HS-27A (cell line): ENCODE data around the gene PSMF1.

Source experiments
- DNase-seq: peaks from one replicate; pipeline ENCODE4 v3.0.0-alpha.2; 2012; ENCODE audit warnings: low read depth, missing footprints

PSMF1 gene

GRCh38 chr20:1164871-1165270, 46.5 kb downstream of the PSMF1 start:
- no peak for DNase-seq

DNA sequence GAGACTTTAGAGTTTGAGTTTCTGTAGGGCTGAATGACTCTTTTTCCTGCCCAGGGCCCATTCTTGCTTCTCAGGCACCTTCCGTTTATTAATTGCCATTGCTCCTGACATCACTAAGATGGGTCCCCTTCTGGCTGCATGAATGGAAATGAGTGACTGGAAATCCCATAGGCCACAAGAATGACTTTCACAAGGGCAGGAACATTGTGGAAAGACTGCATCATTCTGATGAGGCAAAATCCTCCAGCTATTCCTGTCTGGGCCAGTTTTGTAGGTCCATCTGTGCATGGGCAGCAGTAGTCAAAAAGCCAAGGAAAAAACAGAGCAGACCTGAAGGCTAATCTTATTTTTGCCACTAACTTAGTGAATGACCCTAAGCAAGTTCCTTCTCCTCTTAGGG, 47.1 kb downstream of the PSMF1 start:
- DNase-seq = no peak

GRCh38 chr20:1165941-1166340, 47.5 kb downstream of the PSMF1 start:
- DNase-seq = no peak

DNA sequence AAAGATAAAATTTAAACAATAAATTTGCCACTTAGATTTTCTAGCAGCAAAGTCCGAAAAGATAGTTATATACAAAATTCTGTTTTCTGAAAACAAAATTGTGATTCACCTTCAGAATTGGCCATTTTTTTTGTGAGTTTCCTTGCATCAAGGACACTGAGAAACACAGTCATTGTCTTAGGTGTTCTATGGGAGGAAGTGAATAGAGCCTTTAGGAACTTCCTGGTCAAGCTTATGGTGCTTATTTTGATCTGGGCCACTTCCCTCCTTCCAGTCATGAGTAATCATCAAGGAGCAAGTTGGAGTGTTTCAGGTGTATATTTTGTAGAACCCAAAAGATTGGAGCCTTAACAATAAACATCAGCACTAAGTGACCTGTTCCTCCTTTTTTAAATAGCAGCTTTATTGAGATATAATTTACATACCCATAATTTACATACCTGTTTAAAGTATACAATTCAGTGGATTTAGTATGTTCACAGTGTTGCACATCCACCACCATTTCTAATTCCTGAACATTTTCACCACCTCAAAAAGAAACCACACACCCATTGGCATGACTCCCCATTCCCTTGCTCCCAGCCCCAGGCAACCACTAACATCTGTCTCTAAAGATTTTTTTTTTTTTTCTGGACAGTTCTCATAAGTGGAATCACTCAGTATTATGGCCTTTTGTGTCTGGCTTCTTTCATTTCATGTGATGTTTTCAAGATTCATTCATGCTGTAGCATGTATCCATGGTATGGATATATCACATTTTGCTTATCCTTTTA, 48.7 kb downstream of the PSMF1 start:
- no peak for DNase-seq

DNA sequence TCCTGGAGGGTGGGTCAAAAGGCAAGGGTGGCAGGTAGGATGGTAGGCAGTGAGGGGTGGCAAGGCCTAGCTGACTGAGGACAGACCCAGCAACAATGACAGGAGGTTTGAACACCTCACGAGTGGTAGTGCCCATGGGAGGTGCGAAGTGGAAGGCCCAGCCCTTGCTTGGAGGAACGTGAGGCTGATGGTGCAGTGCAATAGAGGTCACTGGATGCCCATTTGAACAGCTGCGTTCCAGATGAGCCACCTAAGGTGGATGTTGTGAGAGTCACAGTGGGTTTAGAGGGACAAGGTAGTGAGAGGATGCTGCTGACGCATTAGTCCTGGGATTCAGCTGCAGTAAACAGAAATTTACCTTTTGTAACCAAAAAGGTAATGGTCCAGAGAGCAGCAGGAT, 50.8 kb downstream of the PSMF1 start:
- DNase-seq = no peak

DNA sequence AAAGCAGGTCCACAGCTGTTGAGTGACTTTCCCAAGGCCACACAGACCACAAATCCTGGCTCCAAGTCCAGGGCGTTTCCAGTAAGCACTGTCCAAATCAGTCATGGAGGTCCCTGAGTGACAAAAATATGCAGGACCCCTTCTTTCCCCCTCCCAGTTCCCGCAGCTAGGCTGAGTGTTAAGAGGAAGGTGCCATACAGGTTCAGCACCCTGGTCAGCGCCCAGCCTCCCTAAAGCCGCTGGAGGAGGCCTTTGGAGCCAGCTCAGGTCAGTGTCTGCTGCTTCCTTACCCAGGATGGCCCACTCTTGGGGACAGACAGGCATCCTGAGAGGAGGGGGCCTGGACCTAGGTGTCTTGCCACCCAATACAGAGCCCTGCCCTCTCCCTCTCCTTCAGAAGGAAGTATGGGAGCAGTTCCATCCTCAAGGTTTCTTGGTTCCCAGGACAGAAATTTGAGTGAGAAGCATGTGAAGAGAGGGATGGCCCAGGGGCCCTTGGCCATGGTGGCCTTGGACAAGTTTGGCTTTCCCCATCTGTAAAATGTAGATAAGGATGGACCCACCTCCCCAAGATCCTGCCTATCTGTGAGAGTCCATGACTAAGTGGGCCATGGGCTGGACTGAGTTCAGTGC, 53.2 kb downstream of the PSMF1 start:
- no peak for DNase-seq

DNA sequence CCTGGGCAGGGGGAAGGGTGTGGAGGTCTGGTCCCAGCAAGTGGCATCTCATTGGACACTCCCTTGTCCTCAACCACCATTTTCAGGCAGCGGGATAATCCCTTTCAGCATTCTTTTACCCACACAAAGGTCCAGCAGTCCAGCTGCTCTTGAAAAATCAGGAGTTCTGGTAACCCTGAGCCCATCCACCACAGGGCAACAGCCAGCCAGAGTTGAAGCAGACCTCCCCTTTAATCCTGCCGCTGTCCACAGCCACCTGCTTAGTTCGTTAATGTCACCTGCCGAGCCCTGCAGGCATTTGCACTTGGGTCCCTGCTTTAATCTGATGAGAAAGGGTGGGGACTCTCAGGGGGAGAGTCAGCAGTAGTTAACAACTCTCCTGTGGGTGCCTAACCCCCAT, 55.3 kb downstream of the PSMF1 start:
- DNase-seq = no peak

DNA sequence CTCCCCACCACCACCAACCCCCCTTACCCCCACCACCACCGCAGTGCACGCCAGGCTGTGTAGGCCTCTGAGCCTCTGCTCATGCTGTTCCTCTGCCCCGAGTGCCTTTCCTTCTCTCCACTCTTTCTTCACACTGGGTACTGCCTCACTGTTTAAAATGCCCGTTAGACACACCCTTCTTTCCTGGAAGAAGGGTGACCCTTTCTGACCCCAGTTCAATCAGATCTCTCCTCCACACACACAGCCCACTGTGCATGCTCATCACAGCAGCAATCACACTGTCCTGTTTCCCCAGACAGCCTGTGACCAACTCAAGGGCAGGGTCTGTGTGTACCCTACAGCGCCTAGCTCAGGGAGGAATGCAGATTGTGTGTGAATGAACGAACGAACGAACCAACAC, 56.4 kb downstream of the PSMF1 start:
- no peak for DNase-seq

- DNase-seq = no peak
Measured at GRCh38 chr20:1177680-1178079, 59.3 kb downstream of the PSMF1 start.

DNA sequence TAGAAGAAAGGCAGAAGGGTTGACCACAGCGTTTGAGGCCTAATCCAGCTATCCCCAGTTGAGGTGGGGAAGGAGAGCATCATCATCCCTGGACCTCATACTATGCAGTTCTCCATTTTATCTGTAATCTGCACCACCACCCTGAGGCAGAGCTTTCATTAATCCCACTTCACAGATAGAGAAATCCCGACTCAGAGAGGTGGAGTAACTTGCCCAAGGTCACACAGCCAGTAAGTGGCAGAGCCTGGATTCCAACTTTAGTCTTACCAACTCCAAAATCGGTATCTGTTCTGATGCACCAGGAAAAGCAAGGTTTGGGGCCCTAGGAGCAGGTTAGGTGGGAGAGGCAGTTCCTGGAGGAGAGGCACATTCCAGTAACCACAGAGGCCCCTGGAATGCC, 59.7 kb downstream of the PSMF1 start:
- no peak for DNase-seq

DNA sequence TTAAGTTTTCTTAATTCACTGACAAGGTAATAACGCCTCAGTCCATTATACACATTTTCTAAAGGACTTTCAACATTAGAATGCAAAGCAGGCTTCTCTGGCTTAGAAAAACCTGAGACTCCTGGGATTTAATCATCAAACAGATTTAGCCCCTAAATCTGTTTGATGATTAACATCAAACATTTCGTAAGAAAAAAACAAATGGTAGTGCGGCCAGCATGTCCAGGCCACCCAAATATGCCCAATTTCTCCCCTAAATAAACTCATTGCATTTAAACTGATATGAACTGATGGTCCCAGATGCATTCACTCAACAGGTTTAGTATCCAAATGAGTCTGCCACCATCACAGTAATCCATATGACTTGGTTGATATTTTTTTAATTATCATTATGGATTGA, 60.2 kb downstream of the PSMF1 start:
- no peak for DNase-seq

DNA sequence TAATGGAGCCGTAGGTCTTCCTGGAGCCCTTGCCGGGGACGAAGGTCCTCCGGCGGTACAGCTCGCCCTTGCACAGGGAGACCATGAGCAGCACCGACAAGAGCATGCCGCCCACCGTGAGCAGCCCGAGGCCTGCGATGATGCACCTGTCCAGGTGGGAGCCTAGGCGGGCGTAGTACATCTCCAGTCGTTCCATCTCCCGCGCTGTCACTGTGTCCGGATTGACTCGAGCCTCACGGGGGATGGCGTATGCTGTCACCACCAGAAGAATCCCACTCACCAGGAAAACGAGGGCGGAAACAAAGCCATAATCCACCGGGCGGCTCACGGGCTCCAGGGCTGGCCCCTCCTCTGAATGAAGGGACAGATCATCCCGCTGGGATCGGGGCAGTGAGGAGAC, 62.5 kb downstream of the PSMF1 start:
- DNase-seq = no peak

DNA sequence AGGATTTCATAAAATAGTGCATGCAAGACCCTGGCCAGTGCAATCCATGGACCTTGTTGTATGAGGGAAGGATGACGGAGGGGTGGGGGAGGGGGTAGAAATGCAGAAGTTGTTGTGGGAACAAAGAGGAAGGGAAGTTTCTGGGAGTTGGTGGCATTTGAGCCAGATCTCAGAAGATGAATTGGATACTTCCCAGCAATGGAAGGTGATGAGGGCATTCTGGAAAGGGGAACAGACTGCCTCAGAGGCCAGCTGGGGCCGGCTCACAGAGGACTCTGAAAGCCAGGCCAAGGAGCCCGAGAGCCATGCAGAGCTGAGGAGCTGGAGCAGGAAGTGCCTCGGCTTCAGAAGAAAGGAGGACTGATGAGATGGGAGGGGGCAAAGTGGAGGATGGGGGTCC, 63.7 kb downstream of the PSMF1 start:
- DNase-seq = no peak

DNA sequence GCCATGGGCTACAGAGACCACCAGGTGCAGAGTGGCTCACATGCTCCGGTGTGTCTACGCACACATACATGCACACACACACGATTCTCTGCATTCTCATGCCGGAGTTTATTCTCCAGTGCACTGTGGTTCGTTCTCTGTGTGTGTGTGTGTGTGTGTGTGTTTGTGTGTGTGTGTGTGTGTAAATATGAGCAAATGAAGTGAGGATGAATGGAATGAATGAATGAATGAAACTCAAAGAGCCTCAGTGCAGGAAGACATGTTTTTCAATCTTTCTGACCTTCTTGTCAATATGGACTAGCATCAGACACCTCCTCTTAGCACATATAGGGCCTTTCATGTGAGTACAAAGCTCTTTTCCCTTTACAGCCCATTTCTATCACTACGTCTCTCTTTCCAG, 64.8 kb downstream of the PSMF1 start:
- no peak for DNase-seq

GRCh38 chr20:1184260-1184637, 65.8 kb downstream of the PSMF1 start:
- no peak for DNase-seq

GRCh38 chr20:1184638-1185315, 66.4 kb downstream of the PSMF1 start, which contains the start of gene TMEM74B:
Gene TMEM74B (minus strand): TSS chr20:1184981. CDS start chr20:1183801, 1,180 bp downstream.
- DNase-seq = no peak

DNA sequence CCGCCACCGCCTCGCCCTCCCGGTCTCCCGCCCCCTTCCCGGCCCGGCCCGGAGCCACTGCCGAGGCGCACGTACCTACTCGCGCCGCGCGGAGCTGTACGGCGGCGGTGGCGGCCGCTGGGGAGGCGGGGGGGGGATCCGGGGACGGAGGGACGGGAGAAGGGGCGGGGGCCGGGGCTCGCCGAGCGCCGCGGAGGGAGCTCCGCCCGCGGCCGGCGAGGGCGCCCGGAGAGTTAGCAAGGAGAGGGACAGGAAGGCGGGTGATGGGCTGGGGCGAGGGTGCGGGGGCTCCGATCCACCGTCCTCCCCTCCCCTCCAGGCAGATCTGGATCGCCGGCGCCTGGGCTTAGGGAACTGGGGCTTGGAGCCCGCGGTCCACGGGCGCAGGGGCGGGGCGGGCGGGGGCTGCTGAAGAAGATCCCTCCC, 66.9 kb downstream of the PSMF1 start:
- no peak for DNase-seq

GRCh38 chr20:1185790-1186334, 67.5 kb downstream of the PSMF1 start:
- DNase-seq = no peak

GRCh38 chr20:1186367-1186991, 68.1 kb downstream of the PSMF1 start:
- DNase-seq = no peak

DNA sequence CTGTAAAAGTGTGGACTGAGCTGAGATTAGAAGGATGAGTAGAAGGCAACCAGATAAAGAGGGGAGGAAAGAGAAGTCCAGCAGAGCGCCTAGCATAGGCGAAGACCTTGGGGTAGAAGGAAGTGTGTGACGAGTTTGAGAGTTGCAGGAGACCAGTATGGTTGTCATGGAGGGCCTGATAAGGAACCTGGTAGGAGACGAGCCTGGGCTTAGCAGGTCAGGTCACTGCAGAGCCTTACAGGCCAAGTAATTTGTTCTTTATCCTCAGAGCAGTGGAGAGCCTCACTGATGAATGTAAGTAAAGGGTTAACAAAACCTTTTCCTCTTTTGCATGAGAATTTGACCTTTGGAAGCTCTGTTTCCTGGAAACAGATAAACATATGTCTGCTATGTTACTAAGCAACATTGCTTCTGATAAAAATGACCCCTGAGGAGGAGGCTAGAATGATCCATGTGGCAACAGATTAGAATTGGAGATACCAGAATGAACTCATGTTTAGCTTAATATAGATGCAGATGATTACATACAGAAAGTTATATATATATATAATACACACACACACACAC, 69.3 kb downstream of the PSMF1 start:
- no peak for DNase-seq

DNA sequence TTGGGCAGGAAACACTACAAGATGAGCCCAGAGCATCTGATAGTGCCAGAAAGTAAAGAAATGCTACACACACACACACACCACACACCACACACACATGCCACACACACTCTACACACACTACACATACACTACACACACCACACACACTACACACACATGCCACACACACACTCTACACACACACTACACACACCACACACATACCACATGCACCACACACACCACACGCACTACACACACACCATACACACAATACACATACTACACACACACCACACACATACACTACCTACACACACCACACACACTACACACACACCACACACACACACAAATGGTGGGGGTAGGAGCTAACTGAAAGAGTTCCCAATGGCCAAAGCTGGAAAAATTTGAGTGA, 69.9 kb downstream of the PSMF1 start:
- no peak for DNase-seq

DNA sequence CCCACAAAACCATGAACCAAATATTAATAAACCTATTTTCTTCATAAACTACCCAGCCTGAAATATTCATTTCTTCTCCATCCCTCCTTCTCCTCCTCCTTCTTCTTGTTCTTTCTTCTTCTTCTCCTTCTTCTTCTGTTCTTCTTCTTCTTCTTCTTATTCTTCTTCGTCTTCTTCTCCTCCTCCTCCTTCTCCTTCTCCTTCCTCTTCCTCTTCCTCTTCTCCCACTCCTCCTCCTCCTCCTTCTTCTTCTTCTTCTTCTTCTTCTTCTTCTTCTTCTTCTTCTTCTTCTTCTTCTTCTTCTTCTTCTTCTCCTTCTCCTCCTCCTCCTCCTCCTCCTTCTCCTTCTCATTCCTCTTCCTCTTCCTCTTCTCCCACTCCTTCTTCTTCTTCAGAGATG, 71.4 kb downstream of the PSMF1 start:
- no peak for DNase-seq
